ENCODE measurements around the gene NLRC3.

The NLRC3 gene

GRCh38 chr16:3596101-3596861, 19.1 kb upstream of the NLRC3 start:
- DNase-seq = no peak

GRCh38 chr16:3595521-3596021, 18.4 kb upstream of the NLRC3 start:
- DNase-seq = no peak

- DNase-seq = no peak
These were observed 17.9 kb upstream of the NLRC3 start for GRCh38 chr16:3595110-3595486.

- DNase-seq = no peak
These were observed 17.3 kb upstream of the NLRC3 start for GRCh38 chr16:3594316-3595109.

- no peak for DNase-seq
These were observed 15.4 kb upstream of the NLRC3 start for GRCh38 chr16:3592559-3592958.

GRCh38 chr16:3591991-3592390, 14.8 kb upstream of the NLRC3 start:
- DNase-seq = no peak

- DNase-seq = no peak
These were observed 14.2 kb upstream of the NLRC3 start for GRCh38 chr16:3591436-3591803.

- DNase-seq = no peak
These were observed 13.7 kb upstream of the NLRC3 start for GRCh38 chr16:3590736-3591435.

GRCh38 chr16:3589991-3590701, 12.9 kb upstream of the NLRC3 start:
- no peak for DNase-seq

GRCh38 chr16:3589441-3589921, 12.3 kb upstream of the NLRC3 start:
- no peak for DNase-seq

GRCh38 chr16:3589001-3589400, 11.8 kb upstream of the NLRC3 start:
- no peak for DNase-seq

- DNase-seq = no peak
These were observed 10.4 kb upstream of the NLRC3 start for GRCh38 chr16:3587547-3588110.

GRCh38 chr16:3584412-3584811, 7.2 kb upstream of the NLRC3 start:
- DNase-seq = no peak

GRCh38 chr16:3583303-3584038, 6.3 kb upstream of the NLRC3 start:
- no peak for DNase-seq

- no peak for DNase-seq
These were observed 5.3 kb upstream of the NLRC3 start for GRCh38 chr16:3582276-3583165.

GRCh38 chr16:3581392-3581791, 4.2 kb upstream of the NLRC3 start:
- DNase-seq = no peak

- no peak for DNase-seq
These were observed 3.5 kb upstream of the NLRC3 start for GRCh38 chr16:3580686-3581085.

- DNase-seq = no peak
These were observed 3.0 kb upstream of the NLRC3 start for GRCh38 chr16:3580251-3580651.

- DNase-seq = no peak
These were observed 2.6 kb upstream of the NLRC3 start for GRCh38 chr16:3579776-3580175.

All from stimulated activated CD4-positive, alpha-beta T cell treated with anti-CD3 and anti-CD28 coated beads, Interleukin-1b, Interleukin-23, amount 100 ng/mL, for 48 hours (primary cell).